ENCODE data around the gene SLC66A2.

Gene SLC66A2

DNA sequence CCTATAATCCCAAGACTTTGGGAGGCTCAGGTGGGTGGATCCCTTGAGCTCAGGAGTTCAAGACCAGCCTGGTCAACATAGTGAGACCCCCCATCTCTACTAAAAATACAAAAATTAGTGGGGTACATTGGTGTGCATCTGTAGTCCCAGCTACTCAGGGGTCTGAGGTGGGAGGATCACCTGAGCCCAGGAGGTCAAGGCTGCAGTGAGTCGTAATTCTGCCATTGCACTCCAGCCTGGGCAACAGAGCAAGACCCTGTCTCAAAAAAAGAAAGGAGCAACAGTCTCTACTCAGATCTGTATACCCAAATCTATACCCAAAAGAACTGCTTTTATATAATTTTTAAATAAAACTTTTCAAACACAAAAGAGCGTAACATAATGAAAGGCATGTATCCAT, 7.5 kb upstream of the SLC66A2 start:
- TF ChIP-seq ISL1 (CRISPR knock-in tag; IDR thresholded peaks at IDR 0.05) (no peak), ZFP3 (CRISPR knock-in tag; IDR thresholded peaks at IDR 0.05) (no peak), PPARA (CRISPR knock-in tag; IDR thresholded peaks at IDR 0.05; ENCODE audit: borderline replicate concordance) (no peak), ZNF565 (CRISPR knock-in tag; conservative IDR thresholded peaks at IDR 0.05; ENCODE audit: low read depth) (no peak), OSR1 (CRISPR knock-in tag; IDR thresholded peaks at IDR 0.05) (no peak), TCF4 (CRISPR knock-in tag; IDR thresholded peaks at IDR 0.05; ENCODE audit: borderline replicate concordance) (no peak), TOX (CRISPR knock-in tag; IDR thresholded peaks at IDR 0.05; ENCODE audit: borderline replicate concordance) (no peak), BACH2 (CRISPR knock-in tag; IDR thresholded peaks at IDR 0.05; ENCODE audit: borderline replicate concordance) (no peak)
- TF ChIP-seq, protein P1, sequence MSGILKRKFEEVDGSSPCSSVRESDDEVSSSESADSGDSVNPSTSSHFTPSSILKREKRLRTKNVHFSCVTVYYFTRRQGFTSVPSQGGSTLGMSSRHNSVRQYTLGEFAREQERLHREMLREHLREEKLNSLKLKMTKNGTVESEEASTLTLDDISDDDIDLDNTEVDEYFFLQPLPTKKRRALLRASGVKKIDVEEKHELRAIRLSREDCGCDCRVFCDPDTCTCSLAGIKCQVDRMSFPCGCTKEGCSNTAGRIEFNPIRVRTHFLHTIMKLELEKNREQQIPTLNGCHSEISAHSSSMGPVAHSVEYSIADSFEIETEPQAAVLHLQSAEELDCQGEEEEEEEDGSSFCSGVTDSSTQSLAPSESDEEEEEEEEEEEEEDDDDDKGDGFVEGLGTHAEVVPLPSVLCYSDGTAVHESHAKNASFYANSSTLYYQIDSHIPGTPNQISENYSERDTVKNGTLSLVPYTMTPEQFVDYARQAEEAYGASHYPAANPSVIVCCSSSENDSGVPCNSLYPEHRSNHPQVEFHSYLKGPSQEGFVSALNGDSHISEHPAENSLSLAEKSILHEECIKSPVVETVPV (CRISPR knock-in tag; IDR thresholded peaks at IDR 0.05), result no peak
- TF ChIP-seq, protein P2, sequence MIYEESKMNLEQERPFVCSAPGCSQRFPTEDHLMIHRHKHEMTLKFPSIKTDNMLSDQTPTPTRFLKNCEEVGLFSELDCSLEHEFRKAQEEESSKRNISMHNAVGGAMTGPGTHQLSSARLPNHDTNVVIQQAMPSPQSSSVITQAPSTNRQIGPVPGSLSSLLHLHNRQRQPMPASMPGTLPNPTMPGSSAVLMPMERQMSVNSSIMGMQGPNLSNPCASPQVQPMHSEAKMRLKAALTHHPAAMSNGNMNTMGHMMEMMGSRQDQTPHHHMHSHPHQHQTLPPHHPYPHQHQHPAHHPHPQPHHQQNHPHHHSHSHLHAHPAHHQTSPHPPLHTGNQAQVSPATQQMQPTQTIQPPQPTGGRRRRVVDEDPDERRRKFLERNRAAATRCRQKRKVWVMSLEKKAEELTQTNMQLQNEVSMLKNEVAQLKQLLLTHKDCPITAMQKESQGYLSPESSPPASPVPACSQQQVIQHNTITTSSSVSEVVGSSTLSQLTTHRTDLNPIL (CRISPR knock-in tag; IDR thresholded peaks at IDR 0.05; ENCODE audit: low read depth), result no peak
- ATAC-seq, result no peak

DNA sequence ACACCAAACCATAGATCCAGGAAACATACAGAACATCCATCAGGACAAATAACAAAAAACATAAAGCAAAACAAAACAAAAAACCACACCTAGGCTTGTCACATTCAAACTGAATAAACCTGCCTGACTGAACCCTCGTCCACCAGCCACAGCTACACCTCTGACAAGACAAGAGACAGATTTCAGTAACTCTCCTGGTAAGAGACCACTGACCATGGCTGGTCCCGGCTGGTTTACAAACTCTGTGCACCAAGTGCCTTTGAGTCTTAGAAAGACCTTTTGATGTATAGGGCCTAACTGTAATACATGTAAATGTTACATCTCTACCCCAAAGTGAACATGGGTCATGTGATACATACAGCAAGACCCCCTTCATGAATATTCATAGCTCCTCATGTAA, 4.8 kb upstream of the SLC66A2 start:
- no peak for ATAC-seq
- TF ChIP-seq ESRRG (CRISPR knock-in tag; IDR thresholded peaks at IDR 0.05) (no peak), ZFP30 (CRISPR knock-in tag; IDR thresholded peaks at IDR 0.05) (no peak), ZFP3 (CRISPR knock-in tag; IDR thresholded peaks at IDR 0.05) (no peak)

DNA sequence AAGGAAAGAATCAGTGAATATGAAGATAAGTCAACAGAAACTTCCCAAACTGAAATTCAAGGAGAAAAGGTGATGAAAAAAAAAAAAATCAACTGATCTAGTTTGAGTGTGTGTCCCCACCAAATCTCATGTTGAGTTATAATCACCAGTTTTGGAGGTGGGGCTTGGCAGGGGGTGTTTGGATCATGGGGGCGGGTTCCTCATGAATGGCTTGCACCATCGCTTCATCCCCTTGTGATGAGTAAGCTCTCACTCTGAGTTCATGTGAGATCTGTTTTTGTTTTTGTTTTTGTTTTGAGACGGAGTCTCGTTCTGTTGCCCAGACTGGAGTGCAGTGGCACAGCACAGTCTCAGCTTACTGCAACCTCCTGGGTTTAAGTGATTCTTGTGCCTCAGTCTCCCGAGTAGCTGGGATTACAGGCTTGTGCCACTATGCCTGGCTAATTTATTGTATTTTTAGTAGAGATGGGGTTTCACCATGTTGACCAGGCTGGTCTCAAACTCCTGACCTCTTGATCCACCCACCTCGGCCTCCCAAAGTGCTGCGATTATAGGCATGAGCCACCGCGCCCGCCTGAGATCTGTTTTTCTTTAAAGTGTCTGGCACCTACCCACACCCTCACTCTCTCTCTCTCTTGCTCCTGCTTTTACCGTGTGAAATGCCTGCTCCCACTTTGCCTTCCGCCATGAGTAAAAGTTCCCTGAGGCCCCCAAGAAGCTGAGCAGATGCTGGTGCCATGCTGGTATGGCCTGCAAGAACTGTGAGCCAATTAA, 4.0 kb upstream of the SLC66A2 start:
- no peak for ATAC-seq
- no peak for TF ChIP-seq ISL1 (CRISPR knock-in tag; IDR thresholded peaks at IDR 0.05)
- no peak for TF ChIP-seq BACH2 (CRISPR knock-in tag; IDR thresholded peaks at IDR 0.05; ENCODE audit: borderline replicate concordance)
- TF ChIP-seq, protein P1 (CRISPR knock-in tag; IDR thresholded peaks at IDR 0.05), result no peak
- TF ChIP-seq, protein P2 (CRISPR knock-in tag; IDR thresholded peaks at IDR 0.05; ENCODE audit: low read depth), result no peak
- TF ChIP-seq RARB (CRISPR knock-in tag; IDR thresholded peaks at IDR 0.05), result no peak
- TF ChIP-seq PPARA (CRISPR knock-in tag; IDR thresholded peaks at IDR 0.05; ENCODE audit: borderline replicate concordance), result no peak
- no peak for TF ChIP-seq ZNF70 (CRISPR knock-in tag; IDR thresholded peaks at IDR 0.05)
- no peak for TF ChIP-seq SNAI2 (CRISPR knock-in tag; IDR thresholded peaks at IDR 0.05)
- no peak for TF ChIP-seq ZC3H10 (CRISPR knock-in tag; IDR thresholded peaks at IDR 0.05)
- no peak for TF ChIP-seq ZFP3 (CRISPR knock-in tag; IDR thresholded peaks at IDR 0.05)
- no peak for TF ChIP-seq GLIS3 (CRISPR knock-in tag; IDR thresholded peaks at IDR 0.05)
- no peak for TF ChIP-seq OSR1 (CRISPR knock-in tag; IDR thresholded peaks at IDR 0.05)
- TF ChIP-seq, protein P3, sequence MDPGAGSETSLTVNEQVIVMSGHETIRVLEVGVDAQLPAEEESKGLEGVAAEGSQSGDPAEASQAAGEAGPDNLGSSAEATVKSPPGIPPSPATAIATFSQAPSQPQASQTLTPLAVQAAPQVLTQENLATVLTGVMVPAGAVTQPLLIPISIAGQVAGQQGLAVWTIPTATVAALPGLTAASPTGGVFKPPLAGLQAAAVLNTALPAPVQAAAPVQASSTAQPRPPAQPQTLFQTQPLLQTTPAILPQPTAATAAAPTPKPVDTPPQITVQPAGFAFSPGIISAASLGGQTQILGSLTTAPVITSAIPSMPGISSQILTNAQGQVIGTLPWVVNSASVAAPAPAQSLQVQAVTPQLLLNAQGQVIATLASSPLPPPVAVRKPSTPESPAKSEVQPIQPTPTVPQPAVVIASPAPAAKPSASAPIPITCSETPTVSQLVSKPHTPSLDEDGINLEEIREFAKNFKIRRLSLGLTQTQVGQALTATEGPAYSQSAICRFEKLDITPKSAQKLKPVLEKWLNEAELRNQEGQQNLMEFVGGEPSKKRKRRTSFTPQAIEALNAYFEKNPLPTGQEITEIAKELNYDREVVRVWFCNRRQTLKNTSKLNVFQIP (CRISPR knock-in tag; IDR thresholded peaks at IDR 0.05; ENCODE audit: borderline replicate concordance, low read depth), result no peak
- no peak for TF ChIP-seq TCF4 (CRISPR knock-in tag; IDR thresholded peaks at IDR 0.05; ENCODE audit: borderline replicate concordance)

DNA sequence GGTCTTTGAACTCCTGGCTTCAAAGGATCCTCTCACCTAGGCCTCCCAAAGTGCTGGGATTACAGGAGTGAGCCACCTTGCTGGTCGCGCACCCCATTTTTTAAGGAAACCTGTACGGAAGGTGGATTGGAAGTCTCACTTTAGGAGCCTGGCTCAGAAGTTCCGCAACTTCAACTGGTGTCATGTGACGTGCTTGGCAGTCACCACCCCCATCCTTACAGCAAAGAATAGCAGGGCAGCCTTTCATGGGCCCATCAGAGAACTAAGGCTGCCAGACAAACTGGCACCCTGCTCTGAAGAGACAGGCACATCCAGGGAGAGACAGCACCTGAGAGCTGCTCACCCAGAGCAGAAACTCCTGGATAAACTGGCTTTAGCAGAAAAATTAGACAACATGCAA, 3.3 kb upstream of the SLC66A2 start:
- ATAC-seq, result no peak
- TF ChIP-seq, protein P4, sequence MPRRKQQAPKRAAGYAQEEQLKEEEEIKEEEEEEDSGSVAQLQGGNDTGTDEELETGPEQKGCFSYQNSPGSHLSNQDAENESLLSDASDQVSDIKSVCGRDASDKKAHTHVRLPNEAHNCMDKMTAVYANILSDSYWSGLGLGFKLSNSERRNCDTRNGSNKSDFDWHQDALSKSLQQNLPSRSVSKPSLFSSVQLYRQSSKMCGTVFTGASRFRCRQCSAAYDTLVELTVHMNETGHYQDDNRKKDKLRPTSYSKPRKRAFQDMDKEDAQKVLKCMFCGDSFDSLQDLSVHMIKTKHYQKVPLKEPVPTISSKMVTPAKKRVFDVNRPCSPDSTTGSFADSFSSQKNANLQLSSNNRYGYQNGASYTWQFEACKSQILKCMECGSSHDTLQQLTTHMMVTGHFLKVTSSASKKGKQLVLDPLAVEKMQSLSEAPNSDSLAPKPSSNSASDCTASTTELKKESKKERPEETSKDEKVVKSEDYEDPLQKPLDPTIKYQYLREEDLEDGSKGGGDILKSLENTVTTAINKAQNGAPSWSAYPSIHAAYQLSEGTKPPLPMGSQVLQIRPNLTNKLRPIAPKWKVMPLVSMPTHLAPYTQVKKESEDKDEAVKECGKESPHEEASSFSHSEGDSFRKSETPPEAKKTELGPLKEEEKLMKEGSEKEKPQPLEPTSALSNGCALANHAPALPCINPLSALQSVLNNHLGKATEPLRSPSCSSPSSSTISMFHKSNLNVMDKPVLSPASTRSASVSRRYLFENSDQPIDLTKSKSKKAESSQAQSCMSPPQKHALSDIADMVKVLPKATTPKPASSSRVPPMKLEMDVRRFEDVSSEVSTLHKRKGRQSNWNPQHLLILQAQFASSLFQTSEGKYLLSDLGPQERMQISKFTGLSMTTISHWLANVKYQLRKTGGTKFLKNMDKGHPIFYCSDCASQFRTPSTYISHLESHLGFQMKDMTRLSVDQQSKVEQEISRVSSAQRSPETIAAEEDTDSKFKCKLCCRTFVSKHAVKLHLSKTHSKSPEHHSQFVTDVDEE (CRISPR knock-in tag; IDR thresholded peaks at IDR 0.05), result no peak

Data from SK-N-SH treated with all-trans-retinoic acid at 6 μM for 48 hours (cell line).